HL-60 (cell line): Measurements from ENCODE around the gene PROC.

Source experiments
- POLR2AphosphoS5 ChIP-seq: IDR thresholded peaks from 2 replicates; pipeline ENCODE4 v1.6.1; 2012; ENCODE audit warnings: low read depth
- TF ChIP-seq, protein P1 (sequence below): IDR thresholded peaks from one replicate; pipeline ENCODE4 v1.5.1; 2011; ENCODE audit warnings: low read length, control low read depth, inconsistent platforms; ENCODE audit not compliant: insufficient read depth

GRCh38 chr2:127426501-127427354 lies 8.5 kb downstream of the PROC start:
- TF ChIP-seq POLR2AphosphoS5 = no peak
- TF ChIP-seq, protein P1, sequence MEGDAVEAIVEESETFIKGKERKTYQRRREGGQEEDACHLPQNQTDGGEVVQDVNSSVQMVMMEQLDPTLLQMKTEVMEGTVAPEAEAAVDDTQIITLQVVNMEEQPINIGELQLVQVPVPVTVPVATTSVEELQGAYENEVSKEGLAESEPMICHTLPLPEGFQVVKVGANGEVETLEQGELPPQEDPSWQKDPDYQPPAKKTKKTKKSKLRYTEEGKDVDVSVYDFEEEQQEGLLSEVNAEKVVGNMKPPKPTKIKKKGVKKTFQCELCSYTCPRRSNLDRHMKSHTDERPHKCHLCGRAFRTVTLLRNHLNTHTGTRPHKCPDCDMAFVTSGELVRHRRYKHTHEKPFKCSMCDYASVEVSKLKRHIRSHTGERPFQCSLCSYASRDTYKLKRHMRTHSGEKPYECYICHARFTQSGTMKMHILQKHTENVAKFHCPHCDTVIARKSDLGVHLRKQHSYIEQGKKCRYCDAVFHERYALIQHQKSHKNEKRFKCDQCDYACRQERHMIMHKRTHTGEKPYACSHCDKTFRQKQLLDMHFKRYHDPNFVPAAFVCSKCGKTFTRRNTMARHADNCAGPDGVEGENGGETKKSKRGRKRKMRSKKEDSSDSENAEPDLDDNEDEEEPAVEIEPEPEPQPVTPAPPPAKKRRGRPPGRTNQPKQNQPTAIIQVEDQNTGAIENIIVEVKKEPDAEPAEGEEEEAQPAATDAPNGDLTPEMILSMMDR = no peak
